IPS-NIHi7 (cell line): Measurements from ENCODE around the gene FNDC11.

Source experiments
- DNase-seq: peaks from one replicate; pipeline ENCODE4 v3.0.0; 2012; ENCODE audit warnings: mixed read lengths; ENCODE audit errors: extremely low spot score

Gene FNDC11

GRCh38 chr20:63579017-63579694, 25.2 kb downstream of the FNDC11 start:
- DNase-seq: no peak

GRCh38 chr20:63580796-63581461, 27.0 kb downstream of the FNDC11 start:
- DNase-seq: peak; percentile 69

GRCh38 chr20:63582382-63583063, 28.6 kb downstream of the FNDC11 start:
- DNase-seq: no peak

GRCh38 chr20:63585616-63586565, 31.9 kb downstream of the FNDC11 start:
- DNase-seq: no peak

GRCh38 chr20:63586797-63587196, 32.8 kb downstream of the FNDC11 start:
- DNase-seq: no peak

- no peak for DNase-seq
Measured at GRCh38 chr20:63587256-63587655, 33.3 kb downstream of the FNDC11 start.

- no peak for DNase-seq
Measured at GRCh38 chr20:63587776-63588591, 34.0 kb downstream of the FNDC11 start.

- no peak for DNase-seq
Measured at GRCh38 chr20:63588641-63589041, 34.7 kb downstream of the FNDC11 start.

GRCh38 chr20:63589261-63590217, 35.6 kb downstream of the FNDC11 start:
- no peak for DNase-seq

- no peak for DNase-seq
Measured at GRCh38 chr20:63590218-63591146, 36.5 kb downstream of the FNDC11 start.

GRCh38 chr20:63591147-63591533, 37.2 kb downstream of the FNDC11 start:
- DNase-seq: no peak

- DNase-seq: no peak
Measured at GRCh38 chr20:63591786-63592355, 37.9 kb downstream of the FNDC11 start.

- DNase-seq: no peak
Measured at GRCh38 chr20:63592661-63593060, 38.7 kb downstream of the FNDC11 start.

GRCh38 chr20:63594043-63594561, 40.1 kb downstream of the FNDC11 start:
- DNase-seq: no peak

- DNase-seq: no peak
Measured at GRCh38 chr20:63595416-63596127, 41.6 kb downstream of the FNDC11 start.

GRCh38 chr20:63596423-63596822, 42.5 kb downstream of the FNDC11 start:
- no peak for DNase-seq
